Epithelial cell of esophagus (primary cell): ENCODE measurements around the gene LIN7B.
"Not testable (repeated sequence)": the region's sequence is repeated elsewhere in the genome, so short reads cannot be mapped to it uniquely, and the experiment has no call there.

Experiments used
- DNase-seq: peaks from one replicate; pipeline ENCODE4 v3.0.0; 2010; ENCODE audit warnings: low read depth
- H3K4me3 ChIP-seq: 2 replicates; pipeline ENCODE4 v1.5.1; 2011; ENCODE audit warnings: mild to moderate bottlenecking, low read length, control low read depth
- CTCF ChIP-seq: IDR thresholded peaks from 2 replicates; pipeline ENCODE4 v1.5.1; 2011; ENCODE audit warnings: low read depth, mild to moderate bottlenecking, low read length, control low read depth, inconsistent platforms; ENCODE audit not compliant: insufficient read depth; ENCODE audit errors: missing control alignments

LIN7B gene

GRCh38 chr19:49120325-49120683, 6.1 kb downstream of the LIN7B start:
- no peak for DNase-seq
- no peak overlapping the region for H3K4me3 ChIP-seq
- TF ChIP-seq CTCF, result no peak

- no peak for TF ChIP-seq CTCF
- no peak overlapping the region for H3K4me3 ChIP-seq
- no peak for DNase-seq
Measured at GRCh38 chr19:49120868-49121267, 6.7 kb downstream of the LIN7B start.

- DNase-seq, H3K4me3 ChIP-seq: not testable (repeated sequence)
Measured at GRCh38 chr19:49121841-49122240, 7.7 kb downstream of the LIN7B start.

GRCh38 chr19:49123285-49123684, 9.1 kb downstream of the LIN7B start:
- not testable (repeated sequence) for DNase-seq

GRCh38 chr19:49125025-49125731, 11.0 kb downstream of the LIN7B start:
- H3K4me3 ChIP-seq, result no peak overlapping the region
- DNase-seq, result peak; percentile 73
- no peak for TF ChIP-seq CTCF

More at GRCh38 chr19:49123285-49123684, 9.1 kb downstream of the LIN7B start:
- H3K4me3 ChIP-seq, result not testable (repeated sequence)

- no peak for DNase-seq
- no peak overlapping the region for H3K4me3 ChIP-seq
- no peak for TF ChIP-seq CTCF
Measured at GRCh38 chr19:49126575-49126974, 12.4 kb downstream of the LIN7B start.

- DNase-seq, H3K4me3 ChIP-seq: not testable (repeated sequence)
Measured at GRCh38 chr19:49127225-49127624, 13.1 kb downstream of the LIN7B start.

GRCh38 chr19:49127674-49128544, 13.7 kb downstream of the LIN7B start:
- peak; percentile 98 for DNase-seq
- TF ChIP-seq CTCF, result peak; percentile 22
- H3K4me3 ChIP-seq, result peak overlapping the region; percentile 48
